ENCODE measurements around the gene TRMT6. TPM values are rescaled to one million over a fixed set of nuclear protein-coding genes. Genes with fewer than 3 reads are reported as not detected.

The TRMT6 gene
- total RNA-seq, 4 donors from 2014 or later: 4.9 to 13.6 (median 8.6) TPM

GRCh38 chr20:5977975-5978374 lies 27.6 kb upstream of the TRMT6 start:
- 91 to 92% methylated on average over 1 of the region's 1 CpG for WGBS, 2 donors
- Histone ChIP-seq H3K4me3 (no peak overlapping the region), H3K4me1 (no peaks in the 10 kb centered on the region), H3K36me3 (peaks cover 0 to 64% (median 0%) of the 10 kb centered on the region in 3 donors), H3K27me3 (no peaks in the 10 kb centered on the region), H3K9me3 (no peaks in the 10 kb centered on the region), H3K27ac (no peak overlapping the region)
- no peak for TF ChIP-seq CTCF (IDR thresholded peaks at IDR 0.05)
- TF ChIP-seq POLR2A (IDR thresholded peaks at IDR 0.05): no peak
- TF ChIP-seq EP300 (IDR thresholded peaks at IDR 0.05): no peak
- DNase-seq (ENCODE audit: low spot score in 2 of 2): no peak

GRCh38 chr20:5977223-5977622 lies 26.9 kb upstream of the TRMT6 start:
- peaks cover 0 to 60% (median 0%) of the 10 kb centered on the region in 3 donors for H3K36me3 ChIP-seq
- WGBS, 2 donors: 88 to 89% methylated on average over 2 of the region's 2 CpGs
- H3K27ac ChIP-seq: no peak overlapping the region
- no peak overlapping the region for H3K4me3 ChIP-seq
- H3K4me1 ChIP-seq: no peaks in the 10 kb centered on the region
- H3K27me3 ChIP-seq: no peaks in the 10 kb centered on the region
- no peak for DNase-seq (ENCODE audit: low spot score in 2 of 2)
- TF ChIP-seq CTCF (IDR thresholded peaks at IDR 0.05): no peak
- no peak for TF ChIP-seq EP300 (IDR thresholded peaks at IDR 0.05)
- TF ChIP-seq POLR2A (IDR thresholded peaks at IDR 0.05): no peak
- H3K9me3 ChIP-seq: no peaks in the 10 kb centered on the region

GRCh38 chr20:5975778-5976177 lies 25.4 kb upstream of the TRMT6 start:
- H3K36me3 ChIP-seq: peaks cover 0 to 58% (median 0%) of the 10 kb centered on the region in 3 donors
- no peak for DNase-seq (ENCODE audit: low spot score in 2 of 2)
- H3K27me3 ChIP-seq: no peaks in the 10 kb centered on the region
- WGBS, 2 donors: 78 to 83% methylated on average over 2 of the region's 2 CpGs
- H3K9me3 ChIP-seq: no peaks in the 10 kb centered on the region
- TF ChIP-seq EP300 (IDR thresholded peaks at IDR 0.05): no peak
- no peak for TF ChIP-seq CTCF (IDR thresholded peaks at IDR 0.05)
- no peak for TF ChIP-seq POLR2A (IDR thresholded peaks at IDR 0.05)
- H3K4me3 ChIP-seq: no peak overlapping the region
- no peaks in the 10 kb centered on the region for H3K4me1 ChIP-seq
- H3K27ac ChIP-seq: no peak overlapping the region

- peaks cover 0 to 57% (median 0%) of the 10 kb centered on the region in 3 donors for H3K36me3 ChIP-seq
Observed at GRCh38 chr20:5974531-5974930, 24.2 kb upstream of the TRMT6 start.

GRCh38 chr20:5973971-5974370 lies 23.6 kb upstream of the TRMT6 start:
- no peaks in the 10 kb centered on the region for H3K27me3 ChIP-seq
- H3K9me3 ChIP-seq: no peaks in the 10 kb centered on the region
- TF ChIP-seq EP300 (IDR thresholded peaks at IDR 0.05) (no peak), POLR2A (IDR thresholded peaks at IDR 0.05) (no peak), CTCF (IDR thresholded peaks at IDR 0.05) (no peak)
- 87 to 91% methylated on average over 4 of the region's 4 CpGs for WGBS, 2 donors
- no peak overlapping the region for H3K4me3 ChIP-seq
- H3K4me1 ChIP-seq: no peaks in the 10 kb centered on the region
- H3K36me3 ChIP-seq: peaks cover 0 to 55% (median 0%) of the 10 kb centered on the region in 3 donors
- no peak overlapping the region for H3K27ac ChIP-seq
- no peak for DNase-seq (ENCODE audit: low spot score in 2 of 2)

More at GRCh38 chr20:5974531-5974930, 24.2 kb upstream of the TRMT6 start:
- H3K27me3 ChIP-seq: no peaks in the 10 kb centered on the region
- no peaks in the 10 kb centered on the region for H3K4me1 ChIP-seq
- WGBS, 2 donors: 96 to 97% methylated on average over 1 of the region's 1 CpG
- TF ChIP-seq CTCF (IDR thresholded peaks at IDR 0.05) (no peak), EP300 (IDR thresholded peaks at IDR 0.05) (no peak), POLR2A (IDR thresholded peaks at IDR 0.05) (no peak)
- H3K4me3 ChIP-seq: no peak overlapping the region
- no peak overlapping the region for H3K27ac ChIP-seq
- DNase-seq (ENCODE audit: low spot score in 2 of 2): no peak
- no peaks in the 10 kb centered on the region for H3K9me3 ChIP-seq
